Measurements from ENCODE around the gene ESYT2.

The ESYT2 gene

GRCh38 chr7:158804335-158804734 lies 25.0 kb downstream of the ESYT2 start:
- CTCF ChIA-PET = no interaction called here
- TF ChIP-seq, protein P1, sequence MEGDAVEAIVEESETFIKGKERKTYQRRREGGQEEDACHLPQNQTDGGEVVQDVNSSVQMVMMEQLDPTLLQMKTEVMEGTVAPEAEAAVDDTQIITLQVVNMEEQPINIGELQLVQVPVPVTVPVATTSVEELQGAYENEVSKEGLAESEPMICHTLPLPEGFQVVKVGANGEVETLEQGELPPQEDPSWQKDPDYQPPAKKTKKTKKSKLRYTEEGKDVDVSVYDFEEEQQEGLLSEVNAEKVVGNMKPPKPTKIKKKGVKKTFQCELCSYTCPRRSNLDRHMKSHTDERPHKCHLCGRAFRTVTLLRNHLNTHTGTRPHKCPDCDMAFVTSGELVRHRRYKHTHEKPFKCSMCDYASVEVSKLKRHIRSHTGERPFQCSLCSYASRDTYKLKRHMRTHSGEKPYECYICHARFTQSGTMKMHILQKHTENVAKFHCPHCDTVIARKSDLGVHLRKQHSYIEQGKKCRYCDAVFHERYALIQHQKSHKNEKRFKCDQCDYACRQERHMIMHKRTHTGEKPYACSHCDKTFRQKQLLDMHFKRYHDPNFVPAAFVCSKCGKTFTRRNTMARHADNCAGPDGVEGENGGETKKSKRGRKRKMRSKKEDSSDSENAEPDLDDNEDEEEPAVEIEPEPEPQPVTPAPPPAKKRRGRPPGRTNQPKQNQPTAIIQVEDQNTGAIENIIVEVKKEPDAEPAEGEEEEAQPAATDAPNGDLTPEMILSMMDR (IDR thresholded peaks at IDR 0.05; ENCODE audit: insufficient read depth, low read length, missing control alignments) = no peak
- H3K4me3 ChIP-seq (ENCODE audit: low read depth, low read length) = no peak overlapping the region
- POLR2A ChIA-PET = no interaction called here
- no peak for DNase-seq (ENCODE audit: low read depth, low spot score)

DNA sequence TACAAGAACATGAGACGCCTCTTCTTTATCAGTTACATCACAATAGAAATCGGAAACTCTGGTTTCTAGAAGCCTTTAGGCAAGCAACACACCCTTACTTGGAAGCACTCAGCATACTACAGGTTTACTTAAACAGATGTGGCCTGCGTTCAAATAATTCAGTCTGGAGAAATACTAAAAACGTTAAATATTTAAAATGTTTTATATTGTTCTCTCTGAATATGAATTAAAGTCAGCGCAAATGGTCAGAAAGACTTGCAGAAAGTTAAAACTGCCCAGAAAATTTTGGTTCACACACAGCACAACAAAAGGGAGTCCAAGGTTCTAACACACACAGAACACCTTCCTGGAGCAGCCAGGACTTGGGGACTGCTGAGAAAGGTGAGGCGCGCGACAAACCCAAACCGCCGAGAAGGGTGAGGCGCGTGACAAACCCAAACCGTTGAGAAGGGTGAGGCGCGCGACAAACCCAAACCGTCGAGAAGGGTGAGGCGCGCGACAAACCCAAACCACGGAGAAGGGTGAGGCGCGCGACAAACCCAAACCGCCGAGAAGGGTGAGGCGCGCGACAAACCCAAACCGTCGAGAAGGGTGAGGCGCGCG lies 25.8 kb downstream of the ESYT2 start:
- ChIA-PET CTCF (interaction anchor here (1.0 kb wide), 1 partner anchor 9 kb away, joined by 3 read pairs; no protein-coding TSS in a partner anchor), POLR2A (no interaction called here)
- TF ChIP-seq, protein P1 (IDR thresholded peaks at IDR 0.05; ENCODE audit: insufficient read depth, low read length, missing control alignments) = no peak
- DNase-seq (ENCODE audit: low read depth, low spot score) = no peak
- no peak overlapping the region for H3K4me3 ChIP-seq (ENCODE audit: low read depth, low read length)

GRCh38 chr7:158802535-158803366 lies 26.6 kb downstream of the ESYT2 start:
- ChIA-PET POLR2A (no interaction called here), CTCF (interaction anchor here (1.0 kb wide), 1 partner anchor 9 kb away, joined by 3 read pairs; no protein-coding TSS in a partner anchor)
- no peak for DNase-seq (ENCODE audit: low read depth, low spot score)
- no peak overlapping the region for H3K4me3 ChIP-seq (ENCODE audit: low read depth, low read length)
- TF ChIP-seq, protein P1 (IDR thresholded peaks at IDR 0.05; ENCODE audit: insufficient read depth, low read length, missing control alignments) = no peak

GRCh38 chr7:158798741-158799140 lies 30.6 kb downstream of the ESYT2 start:
- no peak for DNase-seq (ENCODE audit: low read depth, low spot score)
- ChIA-PET POLR2A (no interaction called here), CTCF (interaction anchor here (1.4 kb wide), 1 partner anchor 13 kb away, joined by 3 read pairs; no protein-coding TSS in a partner anchor)
- no peak overlapping the region for H3K4me3 ChIP-seq (ENCODE audit: low read depth, low read length)
- TF ChIP-seq, protein P1 (IDR thresholded peaks at IDR 0.05; ENCODE audit: insufficient read depth, low read length, missing control alignments) = no peak

GRCh38 chr7:158796667-158797066 lies 32.6 kb downstream of the ESYT2 start:
- POLR2A ChIA-PET = no interaction called here
- CTCF ChIA-PET = no interaction called here
- no peak overlapping the region for H3K4me3 ChIP-seq (ENCODE audit: low read depth, low read length)

GRCh38 chr7:158795272-158795671 lies 34.0 kb downstream of the ESYT2 start:
- H3K4me3 ChIP-seq (ENCODE audit: low read depth, low read length) = no peak overlapping the region
- TF ChIP-seq, protein P1 (IDR thresholded peaks at IDR 0.05; ENCODE audit: insufficient read depth, low read length, missing control alignments) = no peak
- no peak for DNase-seq (ENCODE audit: low read depth, low spot score)
- ChIA-PET POLR2A (no interaction called here), CTCF (interaction anchor here (1.3 kb wide), 1 partner anchor 17 kb away, joined by 3 read pairs; no protein-coding TSS in a partner anchor)

More at GRCh38 chr7:158796667-158797066, 32.6 kb downstream of the ESYT2 start:
- TF ChIP-seq, protein P1 (IDR thresholded peaks at IDR 0.05; ENCODE audit: insufficient read depth, low read length, missing control alignments) = no peak
- DNase-seq (ENCODE audit: low read depth, low spot score) = no peak
